Omental fat pad (tissue), 4 donors: Measurements from ENCODE around the gene TCF7L2. TPM values are rescaled to one million over a fixed set of nuclear protein-coding genes. Genes with fewer than 3 reads are reported as not detected.

ENCODE experiments used
- ATAC-seq: fragments of 150-250 bp; one replicate; pipeline ENCODE4 v1.9.1; 2016; ENCODE audit warnings: mild to moderate bottlenecking, moderate library complexity; ENCODE audit not compliant: low FRiP score
- DNase-seq: peaks from one replicate; pipeline ENCODE4 v3.0.0-alpha.2; 2019; ENCODE audit warnings: low spot score
- CTCF ChIP-seq, 3 donors: fragments of 450-650 bp; IDR thresholded peaks; one replicate each; pipeline ENCODE4 v1.5.1; 2016 to 2017; ENCODE audit warnings: antibody characterized with exemption in 3 of 3, mild to moderate bottlenecking in 3 of 3, moderate library complexity in 2 of 3
- total RNA-seq, 4 donors: library from RNA; depleted of rRNA; stranded (reverse); fragments of >200 nt; gene quantifications; one replicate each; pipeline ENCODE4 v1.1.0, GENCODE V29; 2016

Gene TCF7L2
- total RNA-seq, 4 donors from 2014 or later, result 22.5 to 30.6 (median 28.5) TPM

DNA sequence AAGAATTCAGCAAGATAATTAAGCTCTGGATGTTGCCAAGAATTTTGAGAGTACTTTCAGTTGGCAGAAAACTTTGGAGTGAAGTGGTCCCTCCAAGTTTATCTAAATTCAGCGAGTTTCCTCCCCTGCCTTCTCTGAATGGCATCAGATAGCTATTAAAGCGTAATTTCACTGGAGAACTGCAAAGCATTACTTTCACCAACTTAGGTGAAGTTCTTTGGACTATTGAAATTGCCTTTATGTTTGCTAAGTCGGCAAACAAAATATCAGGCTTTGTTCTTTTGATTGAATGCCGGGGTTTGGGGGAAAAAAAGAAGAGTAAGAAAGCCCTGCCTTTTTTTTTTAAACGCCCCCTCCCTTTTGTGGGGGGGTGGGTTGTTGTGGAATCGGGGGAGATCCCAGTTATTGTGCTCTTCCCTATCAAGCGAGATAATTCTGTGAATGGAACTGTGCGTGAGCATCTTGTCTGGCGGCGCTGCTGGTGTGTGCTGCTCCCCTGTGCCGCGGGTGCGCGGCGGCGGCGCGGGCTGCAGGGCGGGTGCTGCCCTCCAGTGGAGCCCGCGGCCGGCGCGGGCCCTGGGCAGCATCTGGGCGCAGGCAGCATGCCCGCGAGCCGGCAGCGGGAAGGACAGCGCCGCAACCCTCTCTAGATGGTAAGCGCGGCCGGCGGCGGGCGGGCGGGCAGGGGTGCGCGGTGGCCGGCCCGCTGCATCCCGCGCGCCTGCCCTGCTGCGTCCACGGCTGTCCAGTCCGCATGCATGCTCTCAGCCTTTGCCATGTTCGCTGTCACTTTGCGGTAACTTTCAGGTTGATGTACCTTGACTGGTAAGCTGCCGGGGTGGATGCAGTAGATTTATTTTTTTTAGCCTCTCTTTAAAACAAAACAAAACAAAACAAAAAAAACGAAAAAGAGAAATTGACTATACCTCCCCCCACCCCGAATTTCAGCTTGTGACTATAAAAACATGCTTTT, 176.5 kb downstream of the TCF7L2 start:
- TF ChIP-seq CTCF (IDR thresholded peaks at IDR 0.05), result peak in 2 of 3 donors; percentile 62 to 68
- DNase-seq (no peak), ATAC-seq (peak; percentile 91)

DNA sequence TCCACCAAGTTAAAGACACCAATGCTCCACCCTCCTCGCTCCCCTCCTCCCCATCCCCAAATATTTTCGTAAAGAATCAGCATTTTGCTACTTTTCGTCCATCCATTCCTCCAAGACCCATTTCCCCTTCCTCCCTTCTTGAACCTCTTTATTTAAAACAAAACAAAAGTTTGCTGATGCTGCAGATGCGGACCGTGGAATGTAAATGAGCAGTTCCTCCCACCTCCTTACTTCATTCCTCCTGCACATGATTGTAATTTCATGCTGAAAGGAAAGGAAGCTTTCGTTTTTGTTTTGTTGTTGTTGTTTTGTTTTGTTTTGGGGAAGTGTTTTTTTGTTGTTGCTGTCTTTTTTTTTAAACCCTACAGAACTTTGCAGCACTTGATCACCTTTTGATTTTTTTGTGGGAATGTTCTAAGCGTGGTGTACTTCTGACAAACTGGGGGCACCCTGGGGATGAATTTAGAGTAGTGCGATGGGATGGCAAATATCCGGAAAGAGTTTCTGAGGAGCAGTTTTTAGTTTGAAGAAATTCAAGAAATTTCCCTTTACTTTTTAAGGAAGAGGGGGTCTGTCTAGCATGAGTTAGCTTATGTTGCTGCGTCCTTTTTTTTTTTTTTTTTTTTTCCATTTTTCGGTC, 177.3 kb downstream of the TCF7L2 start:
- no peak for DNase-seq
- no peak for TF ChIP-seq CTCF (IDR thresholded peaks at IDR 0.05)

DNA sequence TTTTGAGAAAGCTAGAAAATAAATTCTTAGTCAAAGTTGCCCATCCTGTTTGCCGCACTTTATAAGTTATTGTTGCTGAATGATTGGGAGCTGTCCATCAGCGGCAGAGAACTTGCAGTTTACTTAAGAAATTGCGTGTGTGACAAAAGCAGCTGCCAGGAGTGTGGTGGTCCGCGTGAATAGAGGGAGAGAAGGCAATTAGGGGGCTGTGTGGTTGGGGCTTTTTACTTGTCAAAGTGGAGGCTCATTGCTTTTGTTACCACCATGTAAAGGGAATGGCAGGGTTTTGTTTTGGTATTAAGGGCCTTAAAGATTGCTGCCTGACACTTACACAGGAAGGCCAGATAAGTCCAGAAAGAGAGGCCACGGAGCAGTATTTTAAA, 177.8 kb downstream of the TCF7L2 start:
- no peak for TF ChIP-seq CTCF (IDR thresholded peaks at IDR 0.05)
- ATAC-seq (no peak), DNase-seq (no peak)

More for the DNA sequence above, 177.3 kb downstream of the TCF7L2 start:
- ATAC-seq, result no peak

- no peak for TF ChIP-seq CTCF (IDR thresholded peaks at IDR 0.05)
- ATAC-seq, result no peak
These were observed 178.5 kb downstream of the TCF7L2 start for GRCh38 chr10:113128450-113129070.

DNA sequence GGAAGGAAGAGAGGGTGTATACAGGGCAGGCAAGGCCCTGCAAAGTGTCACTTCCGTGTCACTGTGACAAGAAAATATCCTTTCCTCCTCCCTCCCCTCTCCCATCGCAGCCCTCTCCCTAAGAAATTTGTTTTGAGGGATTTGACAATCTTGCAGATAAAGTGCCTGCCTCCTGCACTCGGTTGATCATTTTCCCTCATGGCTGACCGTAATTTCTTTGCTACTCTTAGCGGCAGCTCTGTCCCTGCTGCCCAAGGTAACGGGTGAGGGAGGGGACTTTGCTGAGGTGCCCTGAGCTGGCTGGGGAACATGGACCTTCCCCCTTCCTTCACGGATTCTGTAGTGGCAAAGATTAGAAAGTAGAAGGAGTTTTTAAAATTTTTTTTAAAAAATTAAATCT, 179.1 kb downstream of the TCF7L2 start:
- ATAC-seq (no peak), DNase-seq (no peak)
- TF ChIP-seq CTCF (IDR thresholded peaks at IDR 0.05), result no peak

More at GRCh38 chr10:113128450-113129070, 178.5 kb downstream of the TCF7L2 start:
- no peak for DNase-seq

- DNase-seq (no peak), ATAC-seq (no peak)
- no peak for TF ChIP-seq CTCF (IDR thresholded peaks at IDR 0.05)
These were observed 180.1 kb downstream of the TCF7L2 start for GRCh38 chr10:113130014-113130641.
